Parathyroid adenoma (tissue), 2 donors: ENCODE data around the gene ADARB2.

Experiments used
- H2AFZ ChIP-seq: fragments of 300-600 bp; sonication (generic); one replicate; pipeline ENCODE4 v1.7.0; 2017; ENCODE audit warnings: antibody characterized with exemption, mild to moderate bottlenecking
- H3K27ac ChIP-seq: fragments of 300-600 bp; sonication (generic); one replicate; pipeline ENCODE4 v1.7.0; 2017
- H3K27me3 ChIP-seq: fragments of 300-600 bp; sonication (generic); one replicate; pipeline ENCODE4 v1.7.0; 2017; ENCODE audit warnings: low read length; ENCODE audit not compliant: control insufficient read depth, insufficient read depth
- H3K36me3 ChIP-seq: fragments of 300-600 bp; sonication (generic); one replicate; pipeline ENCODE4 v1.7.0; 2017; ENCODE audit warnings: low read length; ENCODE audit not compliant: control insufficient read depth, insufficient read depth
- H3K4me1 ChIP-seq: fragments of 300-600 bp; sonication (generic); one replicate; pipeline ENCODE4 v1.7.0; 2017; ENCODE audit warnings: control low read depth
- H3K4me2 ChIP-seq: fragments of 300-600 bp; sonication (generic); one replicate; pipeline ENCODE4 v1.7.0; 2017; ENCODE audit warnings: low read length
- H3K4me3 ChIP-seq: fragments of 300-600 bp; sonication (generic); one replicate; pipeline ENCODE4 v1.7.0; 2017; ENCODE audit warnings: low read depth, low read length
- H3K79me2 ChIP-seq: fragments of 300-600 bp; sonication (generic); one replicate; pipeline ENCODE4 v1.7.0; 2017; ENCODE audit warnings: control low read depth
- H3K9ac ChIP-seq: fragments of 300-600 bp; sonication (generic); one replicate; pipeline ENCODE4 v1.7.0; 2017; ENCODE audit warnings: mild to moderate bottlenecking
- H3K9me3 ChIP-seq: fragments of 300-600 bp; sonication (generic); one replicate; pipeline ENCODE4 v1.7.0; 2017; ENCODE audit warnings: low read length; ENCODE audit not compliant: control insufficient read depth
- TF ChIP-seq, protein P1 (sequence below): fragments of 300-600 bp; sonication (generic); IDR thresholded peaks from one replicate; pipeline ENCODE4 v1.7.0; 2017; ENCODE audit warnings: antibody characterized with exemption, mild to moderate bottlenecking
- donor health status: primary hyperparathyroidism.

The ADARB2 gene

DNA sequence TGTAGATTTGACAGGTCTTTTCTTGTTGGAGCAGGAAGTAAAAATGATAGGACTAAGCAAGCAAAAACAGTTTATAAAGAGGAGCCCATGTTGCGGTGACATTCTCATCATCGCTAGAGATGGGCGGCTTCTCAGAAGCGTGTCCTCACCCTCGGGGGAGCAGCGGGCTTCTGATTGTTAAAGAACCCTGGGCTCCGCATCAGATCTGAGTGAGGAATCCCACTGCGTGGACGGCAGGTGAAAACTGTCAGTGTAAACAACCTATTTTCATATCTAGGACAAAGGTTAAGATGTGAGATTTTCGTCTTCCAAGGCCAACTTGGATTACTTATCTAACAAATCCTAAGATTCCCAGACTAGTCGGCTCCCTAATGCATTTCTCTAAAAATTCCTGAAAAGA is 177.6 kb downstream of the ADARB2 start:
- TF ChIP-seq, protein P1, sequence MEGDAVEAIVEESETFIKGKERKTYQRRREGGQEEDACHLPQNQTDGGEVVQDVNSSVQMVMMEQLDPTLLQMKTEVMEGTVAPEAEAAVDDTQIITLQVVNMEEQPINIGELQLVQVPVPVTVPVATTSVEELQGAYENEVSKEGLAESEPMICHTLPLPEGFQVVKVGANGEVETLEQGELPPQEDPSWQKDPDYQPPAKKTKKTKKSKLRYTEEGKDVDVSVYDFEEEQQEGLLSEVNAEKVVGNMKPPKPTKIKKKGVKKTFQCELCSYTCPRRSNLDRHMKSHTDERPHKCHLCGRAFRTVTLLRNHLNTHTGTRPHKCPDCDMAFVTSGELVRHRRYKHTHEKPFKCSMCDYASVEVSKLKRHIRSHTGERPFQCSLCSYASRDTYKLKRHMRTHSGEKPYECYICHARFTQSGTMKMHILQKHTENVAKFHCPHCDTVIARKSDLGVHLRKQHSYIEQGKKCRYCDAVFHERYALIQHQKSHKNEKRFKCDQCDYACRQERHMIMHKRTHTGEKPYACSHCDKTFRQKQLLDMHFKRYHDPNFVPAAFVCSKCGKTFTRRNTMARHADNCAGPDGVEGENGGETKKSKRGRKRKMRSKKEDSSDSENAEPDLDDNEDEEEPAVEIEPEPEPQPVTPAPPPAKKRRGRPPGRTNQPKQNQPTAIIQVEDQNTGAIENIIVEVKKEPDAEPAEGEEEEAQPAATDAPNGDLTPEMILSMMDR = no peak
- H3K9me3 ChIP-seq = no peaks in the 10 kb centered on the region
- H3K9ac ChIP-seq = no peak overlapping the region
- H3K27ac ChIP-seq = peak overlapping the region; percentile 88
- H3K36me3 ChIP-seq = no peaks in the 10 kb centered on the region
- H3K27me3 ChIP-seq = no peaks in the 10 kb centered on the region
- peak overlapping the region; percentile 42 for H2AFZ ChIP-seq
- H3K4me2 ChIP-seq = peak overlapping the region; percentile 60
- peaks cover 48% of the 10 kb centered on the region for H3K4me1 ChIP-seq
- H3K4me3 ChIP-seq = peak overlapping the region; percentile 39
- H3K79me2 ChIP-seq = no peaks in the 10 kb centered on the region

DNA sequence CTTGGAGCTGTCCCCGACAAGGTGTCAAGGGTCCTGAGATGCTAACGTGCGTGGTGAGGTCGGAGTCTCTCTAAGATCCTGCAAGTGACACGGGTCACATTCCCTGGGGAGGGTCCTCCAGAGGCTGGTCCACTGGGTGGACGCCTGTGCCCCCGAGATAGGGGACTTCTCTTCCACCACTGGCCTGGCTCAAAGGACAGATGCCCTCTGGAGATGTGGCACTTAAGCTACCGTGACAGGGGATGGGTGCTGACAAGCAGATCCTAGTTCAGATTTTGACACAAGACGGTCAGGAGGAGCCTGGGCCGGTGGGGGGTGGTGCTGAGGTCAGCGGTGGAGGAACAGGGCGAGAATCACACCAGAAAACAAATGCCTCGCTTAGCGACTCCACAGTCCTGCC is 178.0 kb downstream of the ADARB2 start:
- Histone ChIP-seq H3K9ac (no peak overlapping the region), H3K79me2 (no peaks in the 10 kb centered on the region), H2AFZ (peak overlapping the region; percentile 42), H3K27ac (peak overlapping the region; percentile 88), H3K4me3 (peak overlapping the region; percentile 39), H3K27me3 (no peaks in the 10 kb centered on the region), H3K9me3 (no peaks in the 10 kb centered on the region), H3K4me2 (peak overlapping the region; percentile 60), H3K4me1 (peaks cover 48% of the 10 kb centered on the region), H3K36me3 (no peaks in the 10 kb centered on the region)
- TF ChIP-seq, protein P1 = no peak

DNA sequence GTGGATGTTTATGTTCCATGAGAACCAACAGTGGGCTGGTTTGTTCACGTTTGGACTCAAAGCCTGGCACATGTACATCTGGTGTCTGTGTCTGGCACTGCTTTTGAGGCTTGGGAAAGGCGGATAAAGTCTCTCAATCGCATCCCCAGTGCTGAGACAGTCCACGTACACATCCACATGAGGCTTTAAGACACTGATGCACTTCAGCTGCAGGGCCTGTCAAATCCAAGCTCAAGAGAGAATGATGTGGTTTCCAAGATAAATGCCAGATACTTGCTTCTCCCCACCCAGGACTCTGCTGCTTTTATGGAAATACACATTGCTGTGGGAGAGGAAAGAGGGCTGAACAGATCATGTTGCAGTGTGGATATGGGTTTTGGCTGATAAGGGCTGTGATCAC is 178.4 kb downstream of the ADARB2 start:
- Histone ChIP-seq H3K9me3 (no peaks in the 10 kb centered on the region), H3K4me3 (no peak overlapping the region), H3K4me2 (peak overlapping the region; percentile 60), H3K9ac (no peak overlapping the region), H3K4me1 (peaks cover 48% of the 10 kb centered on the region), H3K36me3 (no peaks in the 10 kb centered on the region), H3K27ac (peak overlapping the region; percentile 88), H3K27me3 (no peaks in the 10 kb centered on the region), H2AFZ (peak overlapping the region; percentile 13), H3K79me2 (no peaks in the 10 kb centered on the region)
- TF ChIP-seq, protein P1 = no peak

DNA sequence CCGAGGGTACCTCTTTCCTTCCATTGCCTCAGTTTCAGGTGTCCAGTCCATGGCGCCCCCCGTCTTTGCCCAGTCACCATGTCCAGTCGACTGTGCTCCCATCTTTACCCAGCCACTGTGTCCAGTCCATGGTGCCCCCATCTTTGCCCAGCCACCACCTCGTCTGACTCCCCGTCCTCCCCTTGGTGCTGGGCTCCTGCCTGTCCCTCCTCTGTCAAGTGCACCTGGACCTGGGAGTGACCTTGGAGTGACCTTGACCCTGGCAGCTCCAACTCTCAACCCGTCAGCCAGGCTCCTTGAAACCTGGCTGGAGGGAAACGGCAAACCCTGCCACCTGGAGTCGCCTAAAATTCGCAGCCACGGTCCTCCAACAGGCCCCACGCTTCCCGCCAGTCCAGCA is 180.2 kb downstream of the ADARB2 start:
- Histone ChIP-seq H3K4me1 (peaks cover 43% of the 10 kb centered on the region), H3K9ac (no peak overlapping the region), H3K27me3 (no peaks in the 10 kb centered on the region), H3K36me3 (no peaks in the 10 kb centered on the region), H3K4me3 (no peak overlapping the region), H3K79me2 (no peaks in the 10 kb centered on the region), H2AFZ (no peak overlapping the region), H3K9me3 (no peaks in the 10 kb centered on the region), H3K4me2 (no peak overlapping the region), H3K27ac (peak overlapping the region; percentile 88)
- TF ChIP-seq, protein P1 = no peak

DNA sequence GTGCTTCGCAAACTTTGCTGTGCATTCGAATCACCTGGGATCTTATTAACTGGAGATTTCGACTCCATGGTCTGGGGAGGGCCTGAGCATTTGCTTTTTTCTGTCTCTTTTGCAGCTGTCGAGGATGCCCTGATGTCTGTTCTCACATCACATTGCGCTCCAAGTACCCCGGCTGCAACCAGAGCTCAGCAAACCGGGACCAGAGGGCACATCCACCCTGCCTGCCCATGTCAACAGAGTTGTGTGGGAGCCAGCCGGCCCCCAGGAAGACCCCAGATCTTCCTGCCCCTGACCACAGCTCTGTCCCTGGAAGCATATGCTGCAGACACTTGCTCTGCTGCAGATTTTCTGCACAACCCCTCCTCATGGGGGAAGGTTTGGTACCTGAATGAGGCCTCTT is 180.8 kb downstream of the ADARB2 start:
- H3K9me3 ChIP-seq = no peaks in the 10 kb centered on the region

More for the DNA sequence above, 180.8 kb downstream of the ADARB2 start:
- Histone ChIP-seq H3K27me3 (no peaks in the 10 kb centered on the region), H3K4me1 (peaks cover 43% of the 10 kb centered on the region), H2AFZ (no peak overlapping the region), H3K4me2 (no peak overlapping the region), H3K27ac (no peak overlapping the region), H3K79me2 (no peaks in the 10 kb centered on the region), H3K36me3 (no peaks in the 10 kb centered on the region), H3K4me3 (no peak overlapping the region), H3K9ac (no peak overlapping the region)
- TF ChIP-seq, protein P1 = no peak
